GM18511 (cell line): ENCODE measurements around the gene AADAT.
"Not testable (repeated sequence)": the region's sequence is repeated elsewhere in the genome, so short reads cannot be mapped to it uniquely, and the experiment has no call there.

Experiments used
- ATAC-seq: cut with Tn5 transposase; IDR thresholded peaks from one replicate; pipeline ENCODE4 v1.9.1; 2021; ENCODE audit warnings: mild to moderate bottlenecking, moderate library complexity; ENCODE audit not compliant: unreplicated experiment

Gene AADAT

GRCh38 chr4:170089668-170090351, at the start of gene AADAT:
Gene AADAT, minus strand, starts transcription at chr4:170089956. Its CDS starts 266 bp downstream, at chr4:170089690.
- peak; percentile 68 for ATAC-seq

- ATAC-seq, result peak; percentile 95
Measured at GRCh38 chr4:170138580-170139194, 48.9 kb upstream of the AADAT start.

DNA sequence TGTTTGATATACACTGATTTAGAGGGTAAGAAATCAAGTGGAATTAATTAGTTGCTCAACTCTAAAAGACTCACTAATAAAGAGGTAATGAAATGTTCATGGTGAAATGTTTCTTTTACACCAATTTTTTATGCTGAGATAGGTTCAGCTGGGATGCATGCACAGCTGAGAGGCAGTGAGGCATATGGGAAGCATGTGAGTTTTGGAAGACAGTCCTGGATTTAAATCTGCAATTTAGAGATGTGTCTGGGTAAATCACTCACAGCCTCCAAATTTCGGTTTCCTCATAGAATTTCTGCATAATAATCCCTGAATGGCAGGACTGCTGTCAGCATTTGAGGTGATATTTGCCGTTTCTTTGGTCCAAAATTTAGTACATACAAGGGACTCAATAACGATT, 48.2 kb upstream of the AADAT start:
- no peak for ATAC-seq

GRCh38 chr4:170137466-170137865, 47.7 kb upstream of the AADAT start:
- no peak for ATAC-seq

- no peak for ATAC-seq
Measured at GRCh38 chr4:170134821-170135220, 45.1 kb upstream of the AADAT start.

- no peak for ATAC-seq
Measured at GRCh38 chr4:170128219-170128804, 38.6 kb upstream of the AADAT start.

- ATAC-seq, result no peak
Measured at GRCh38 chr4:170127758-170128157, 38.0 kb upstream of the AADAT start.

GRCh38 chr4:170124406-170124805, 34.6 kb upstream of the AADAT start:
- no peak for ATAC-seq

GRCh38 chr4:170122252-170122651, 32.5 kb upstream of the AADAT start:
- no peak for ATAC-seq

DNA sequence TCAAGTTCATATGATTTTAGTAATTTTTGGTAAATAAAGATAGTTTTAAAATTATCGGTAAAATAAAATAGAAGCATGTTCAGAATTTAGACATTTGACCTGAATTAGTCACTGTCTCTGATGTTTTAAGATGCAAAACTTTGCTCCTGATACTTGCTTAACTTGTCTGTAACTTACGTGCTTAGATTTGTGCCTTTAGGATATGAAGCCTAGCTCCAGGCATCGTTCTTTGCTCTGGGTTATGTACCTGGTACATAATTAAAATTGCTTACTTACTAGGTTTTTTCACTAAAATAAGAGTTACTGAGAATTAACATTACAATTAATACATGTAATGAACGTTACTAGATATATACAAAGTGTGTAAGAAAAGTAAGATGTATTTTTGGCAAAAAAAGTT, 24.9 kb upstream of the AADAT start:
- ATAC-seq, result no peak

DNA sequence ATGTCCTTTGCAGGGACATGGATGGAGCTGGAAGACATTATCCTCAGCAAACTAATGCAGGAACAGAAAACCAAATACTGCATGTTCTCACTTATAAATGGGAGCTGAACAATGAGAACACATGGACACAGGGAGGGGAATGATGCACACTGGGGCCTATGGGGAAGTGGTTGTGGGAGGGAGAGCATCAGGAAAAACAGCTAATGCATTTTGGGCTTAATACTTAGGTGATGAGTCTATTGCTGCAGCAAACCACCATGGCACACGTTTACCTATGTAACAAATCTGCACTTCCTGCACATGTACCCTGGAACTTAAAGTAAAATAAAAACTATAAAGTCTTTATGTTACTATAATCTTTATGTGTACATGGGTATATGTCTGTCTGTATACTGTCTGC, 24.4 kb upstream of the AADAT start:
- not testable (repeated sequence) for ATAC-seq

- ATAC-seq, result no peak
Measured at GRCh38 chr4:170111546-170111945, 21.8 kb upstream of the AADAT start.

DNA sequence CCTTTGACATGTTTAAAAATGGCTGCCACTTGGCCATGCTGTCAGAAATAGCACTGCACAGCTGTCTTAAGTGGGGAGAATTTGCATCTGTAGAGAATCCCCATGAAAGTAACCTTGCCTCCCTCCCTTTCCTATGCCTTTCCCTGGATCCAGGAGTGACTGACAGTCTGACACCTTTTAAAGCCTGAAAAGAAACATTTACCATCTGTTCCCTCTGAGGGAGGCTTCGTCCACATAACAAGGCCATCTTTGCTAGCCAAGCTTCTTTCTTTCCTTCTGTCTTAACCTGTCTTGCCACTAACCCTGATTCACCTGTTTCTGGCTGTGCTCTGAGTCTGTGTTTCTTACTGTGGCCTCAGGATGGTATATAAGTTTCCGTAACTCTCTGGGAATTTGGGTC, 21.3 kb upstream of the AADAT start:
- ATAC-seq, result no peak

GRCh38 chr4:170110285-170110672, 20.5 kb upstream of the AADAT start:
- no peak for ATAC-seq

DNA sequence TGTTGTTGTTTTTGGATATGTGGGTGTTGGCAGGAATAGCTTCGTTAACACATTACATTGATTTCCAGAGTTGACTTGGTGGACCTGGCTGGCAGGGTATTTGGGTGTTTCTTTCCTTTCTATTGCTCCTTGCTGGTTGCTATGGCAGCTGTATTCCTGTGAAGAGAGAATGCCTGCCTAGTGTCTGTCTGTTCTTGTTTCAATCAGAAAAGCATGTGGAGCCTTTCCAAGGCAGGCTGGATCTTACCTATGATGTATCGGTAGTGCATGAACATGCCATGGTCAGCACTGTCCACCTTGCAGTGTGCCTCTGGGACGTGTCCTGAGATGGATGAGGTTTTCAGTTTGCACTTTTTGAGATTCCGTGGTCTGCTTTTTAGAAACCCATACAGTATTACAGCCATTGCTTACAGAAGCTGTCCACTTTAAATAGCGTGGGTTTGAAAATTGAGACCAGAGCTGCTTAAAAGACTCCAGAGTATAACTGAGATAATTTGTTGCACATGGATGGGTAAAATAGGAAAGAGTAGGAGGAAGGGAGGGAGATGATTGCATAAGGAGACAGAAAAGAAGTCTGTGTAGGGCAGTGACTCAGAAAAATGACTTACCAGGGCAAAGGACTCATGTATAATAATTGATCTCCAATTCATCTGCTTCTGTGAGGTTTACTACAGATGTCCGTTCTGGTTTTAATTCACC, 20.0 kb upstream of the AADAT start:
- ATAC-seq, result no peak

- ATAC-seq, result no peak
Measured at GRCh38 chr4:170106900-170107299, 17.1 kb upstream of the AADAT start.

DNA sequence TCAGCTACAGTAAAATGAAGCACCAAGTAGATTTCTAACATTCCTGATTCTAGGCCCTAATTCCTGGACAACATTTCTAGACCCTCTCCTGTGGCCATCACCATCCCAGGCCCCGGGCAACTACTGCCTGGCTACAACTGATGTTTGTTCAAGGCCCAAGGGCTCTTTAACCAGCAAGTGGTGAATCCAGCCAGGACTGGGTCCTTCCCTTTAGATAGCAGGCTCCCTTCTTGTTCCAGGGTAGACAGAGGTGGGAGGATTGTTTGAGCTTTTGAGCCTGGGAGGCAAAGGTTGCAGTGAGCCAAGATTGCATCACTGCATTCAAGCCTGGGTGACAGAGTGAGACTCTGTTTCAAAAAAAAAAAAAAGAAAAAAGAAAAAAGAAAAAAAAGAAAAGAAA, 12.7 kb upstream of the AADAT start:
- ATAC-seq, result no peak

GRCh38 chr4:170098171-170098570, 8.4 kb upstream of the AADAT start:
- not testable (repeated sequence) for ATAC-seq

DNA sequence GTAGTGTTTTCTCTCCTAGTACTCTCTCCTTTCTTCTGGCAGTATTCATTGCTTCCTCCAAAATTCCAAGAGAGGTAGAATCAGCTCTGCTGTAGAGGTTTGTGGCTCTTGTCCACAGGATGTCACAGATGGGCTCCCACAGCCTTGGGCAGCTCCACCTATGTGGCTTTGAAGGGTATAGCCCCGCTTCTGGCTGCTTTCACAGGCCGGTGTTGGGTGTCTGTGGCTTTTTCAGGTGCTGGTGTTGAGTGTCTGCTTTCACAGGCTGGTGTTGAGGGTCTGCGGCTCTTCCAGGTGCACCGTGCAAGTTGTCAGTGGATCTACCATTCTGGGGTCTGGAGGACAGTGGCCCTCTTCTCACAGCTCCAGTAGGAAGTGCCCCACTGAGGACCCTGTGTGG, 7.9 kb upstream of the AADAT start:
- ATAC-seq, result no peak

DNA sequence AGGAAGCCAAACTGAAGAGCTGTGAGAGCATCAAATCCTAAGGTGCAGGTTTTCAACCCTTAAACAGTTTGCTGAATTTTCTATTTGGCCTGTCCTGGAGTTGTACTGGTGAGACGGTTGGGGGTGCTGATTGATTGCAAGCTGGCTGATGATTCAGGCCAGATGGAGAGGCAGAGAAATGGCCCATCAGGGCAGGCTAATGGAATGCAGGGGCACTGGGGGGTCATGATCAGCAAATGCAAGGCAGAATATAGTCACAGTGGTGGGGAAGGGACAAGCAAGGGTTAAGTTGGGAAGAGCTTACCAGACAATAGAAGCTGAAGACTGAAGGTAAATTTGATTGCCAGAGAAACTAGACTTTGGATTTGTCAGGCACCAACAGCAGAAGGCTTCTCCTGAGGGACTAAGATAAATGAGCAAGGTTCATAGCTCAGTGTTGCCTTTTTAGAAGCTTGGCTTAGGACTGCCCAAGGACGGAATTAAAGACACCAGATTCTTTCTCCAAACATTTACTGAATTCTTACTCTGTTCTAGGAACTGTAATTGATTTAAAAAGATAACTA, 4.3 kb upstream of the AADAT start:
- ATAC-seq, result no peak

- no peak for ATAC-seq
Measured at GRCh38 chr4:170091069-170091696, 1.4 kb upstream of the AADAT start.
